Gastroesophageal sphincter (tissue), 4 donors: ENCODE data around the gene TXK. TPM values are rescaled to one million over a fixed set of nuclear protein-coding genes. Genes with fewer than 3 reads are reported as not detected.

Experiments
- ATAC-seq: fragments of 150-250 bp; one replicate; pipeline ENCODE4 v1.9.1; 2016; ENCODE audit warnings: mild to moderate bottlenecking, moderate library complexity
- H3K27ac ChIP-seq, 4 donors: fragments of 200-600 bp; sonication (generic) in 3 of 4; 1 replicate in 3 of 4; 2 replicates in 1 of 4; pipeline ENCODE4 v1.5.1; 2016 to 2019
- H3K27me3 ChIP-seq: fragments of 200-600 bp; sonication (generic); one replicate; pipeline ENCODE4 v1.5.1; 2019
- H3K36me3 ChIP-seq, 2 donors: fragments of 200-600 bp; sonication (generic); one replicate each; pipeline ENCODE4 v1.5.1; 2019; ENCODE audit warnings: control low read depth in 1 of 2
- H3K4me1 ChIP-seq, 3 donors: fragments of 200-600 bp; sonication (generic); 1 replicate in 2 of 3; 2 replicates in 1 of 3; pipeline ENCODE4 v1.5.1; 2016 to 2019; ENCODE audit warnings: control low read depth in 2 of 3
- H3K4me3 ChIP-seq, 2 donors: fragments of 200-600 bp; sonication (generic); one replicate each; pipeline ENCODE4 v1.5.1; 2019; ENCODE audit warnings: mild to moderate bottlenecking in 1 of 2, moderate library complexity in 1 of 2
- H3K9me3 ChIP-seq, 3 donors: fragments of 200-600 bp; sonication (generic); one replicate each; pipeline ENCODE4 v1.5.1; 2017 to 2019; ENCODE audit warnings: control low read depth in 2 of 3
- CTCF ChIP-seq, 4 experiments: fragments of 200-600 bp in 2 of 4; fragments of 450-650 bp in 2 of 4; sonication (generic) in 1 of 4; IDR thresholded peaks; one replicate each; pipeline ENCODE4 v1.5.1; 2017 to 2019; ENCODE audit warnings: antibody characterized with exemption in 4 of 4, mild to moderate bottlenecking in 2 of 4, moderate library complexity in 2 of 4
- EP300 ChIP-seq: sonication (generic); formaldehyde crosslinking; IDR thresholded peaks from one replicate; pipeline ENCODE4 v1.6.1; 2017; ENCODE audit warnings: antibody characterized with exemption, mild to moderate bottlenecking
- POLR2A ChIP-seq, 2 donors: fragments of 450-650 bp; IDR thresholded peaks; one replicate each; pipeline ENCODE4 v1.6.1; 2017; ENCODE audit warnings: antibody characterized with exemption in 2 of 2, mild to moderate bottlenecking in 2 of 2, moderate library complexity in 1 of 2
- POLR2AphosphoS5 ChIP-seq: sonication (generic); formaldehyde crosslinking; IDR thresholded peaks from one replicate; pipeline ENCODE4 v1.6.1; 2017; ENCODE audit warnings: antibody characterized with exemption
- WGBS, 2 donors: methylation state at CpG; one replicate each; pipeline ENCODE4 v1.1.5; 2018; ENCODE audit warnings: low coverage in 1 of 2; 5-methylcytosine and 5-hydroxymethylcytosine counted together
- total RNA-seq, 4 donors: library from RNA; depleted of rRNA; stranded (reverse); fragments of >200 nt; gene quantifications; one replicate each; pipeline ENCODE4 v1.1.0, GENCODE V29; 2016

TXK gene
- total RNA-seq, 4 donors from 2014 or later: 0.32 to 0.81 (median 0.39) TPM; not detected in 1

GRCh38 chr4:48039561-48039960 lies 94.5 kb downstream of the TXK start:
- Histone ChIP-seq H3K9me3 (no peaks in the 10 kb centered on the region), H3K4me1 (no peaks in the 10 kb centered on the region), H3K27me3 (peaks cover 6% of the 10 kb centered on the region), H3K27ac (no peak overlapping the region), H3K36me3 (no peaks in the 10 kb centered on the region), H3K4me3 (no peak overlapping the region)
- ATAC-seq: no peak
- no peak for TF ChIP-seq POLR2AphosphoS5
- TF ChIP-seq CTCF (IDR thresholded peaks at IDR 0.05): no peak
- TF ChIP-seq EP300: no peak
- TF ChIP-seq POLR2A (IDR thresholded peaks at IDR 0.05): no peak

GRCh38 chr4:48038666-48039065 lies 95.4 kb downstream of the TXK start:
- peaks cover 5% of the 10 kb centered on the region for H3K27me3 ChIP-seq
- ATAC-seq: no peak
- TF ChIP-seq POLR2A (IDR thresholded peaks at IDR 0.05): no peak
- no peak for TF ChIP-seq POLR2AphosphoS5
- no peak for TF ChIP-seq EP300
- no peak for TF ChIP-seq CTCF (IDR thresholded peaks at IDR 0.05)
- no peak overlapping the region for H3K4me3 ChIP-seq
- no peak overlapping the region for H3K27ac ChIP-seq
- H3K36me3 ChIP-seq: no peaks in the 10 kb centered on the region
- 0 to 13% methylated on average over 1 to 2 of the region's 2 CpGs for WGBS, 2 donors
- H3K9me3 ChIP-seq: no peaks in the 10 kb centered on the region
- no peaks in the 10 kb centered on the region for H3K4me1 ChIP-seq

- peaks cover 5% of the 10 kb centered on the region for H3K27me3 ChIP-seq
- TF ChIP-seq POLR2A (IDR thresholded peaks at IDR 0.05) (no peak), CTCF (IDR thresholded peaks at IDR 0.05) (no peak), EP300 (no peak), POLR2AphosphoS5 (no peak)
- H3K4me1 ChIP-seq: peaks cover 0 to 4% (median 0%) of the 10 kb centered on the region in 3 donors
- no peak for ATAC-seq
- H3K4me3 ChIP-seq: no peak overlapping the region
- H3K27ac ChIP-seq: no peak overlapping the region
- 50 to 53% methylated on average over 2 of the region's 2 CpGs for WGBS, 2 donors
- no peaks in the 10 kb centered on the region for H3K36me3 ChIP-seq
- no peaks in the 10 kb centered on the region for H3K9me3 ChIP-seq
Observed at GRCh38 chr4:48037117-48037462, 97.0 kb downstream of the TXK start.

- Histone ChIP-seq H3K27me3 (peaks cover 2% of the 10 kb centered on the region), H3K4me1 (peaks cover 0 to 8% (median 0%) of the 10 kb centered on the region in 3 donors), H3K9me3 (no peaks in the 10 kb centered on the region), H3K27ac (no peak overlapping the region), H3K4me3 (no peak overlapping the region), H3K36me3 (no peaks in the 10 kb centered on the region)
- WGBS, 2 donors: 82 to 100% methylated on average over 1 to 3 of the region's 3 CpGs
- TF ChIP-seq EP300: no peak
- no peak for TF ChIP-seq POLR2AphosphoS5
- TF ChIP-seq POLR2A (IDR thresholded peaks at IDR 0.05): no peak
- no peak for TF ChIP-seq CTCF (IDR thresholded peaks at IDR 0.05)
- no peak for ATAC-seq
Observed at GRCh38 chr4:48035952-48036351, 98.1 kb downstream of the TXK start.

GRCh38 chr4:48033825-48034413 lies 100.1 kb downstream of the TXK start:
- H3K36me3 ChIP-seq: no peaks in the 10 kb centered on the region
- H3K27me3 ChIP-seq: no peaks in the 10 kb centered on the region
- H3K27ac ChIP-seq: no peak overlapping the region
- H3K9me3 ChIP-seq: no peaks in the 10 kb centered on the region
- peaks cover 0 to 8% (median 0%) of the 10 kb centered on the region in 3 donors for H3K4me1 ChIP-seq
- 60 to 92% methylated on average over 1 of the region's 1 CpG for WGBS, 2 donors
- no peak for ATAC-seq
- TF ChIP-seq EP300: no peak
- peak in 1 of 4 experiments; percentile 9 for TF ChIP-seq CTCF (IDR thresholded peaks at IDR 0.05)
- TF ChIP-seq POLR2A (IDR thresholded peaks at IDR 0.05): no peak
- TF ChIP-seq POLR2AphosphoS5: no peak
- no peak overlapping the region for H3K4me3 ChIP-seq
